T47D (cell line): ENCODE measurements around the gene PKD1L1.

Source experiments
- DNase-seq, 2 experiments: peaks; one replicate each; pipeline versions ENCODE4 v3.0.0 to v3.0.0-alpha.2; 2011 to 2012; ENCODE audit warnings: low read depth in 1 of 2, low spot score in 1 of 2
- JUND ChIP-seq: IDR thresholded peaks from 2 replicates; pipeline ENCODE4 v1.6.1; 2012; ENCODE audit warnings: low read depth
- in situ Hi-C: cut with HindIII; loops from 2 replicates; pipeline ENCODE4 v1.10.0; 2016; ENCODE audit warnings: low sequenced_read_pairs, low pct_unique_long_range_greater_than_20kb

Gene PKD1L1

DNA sequence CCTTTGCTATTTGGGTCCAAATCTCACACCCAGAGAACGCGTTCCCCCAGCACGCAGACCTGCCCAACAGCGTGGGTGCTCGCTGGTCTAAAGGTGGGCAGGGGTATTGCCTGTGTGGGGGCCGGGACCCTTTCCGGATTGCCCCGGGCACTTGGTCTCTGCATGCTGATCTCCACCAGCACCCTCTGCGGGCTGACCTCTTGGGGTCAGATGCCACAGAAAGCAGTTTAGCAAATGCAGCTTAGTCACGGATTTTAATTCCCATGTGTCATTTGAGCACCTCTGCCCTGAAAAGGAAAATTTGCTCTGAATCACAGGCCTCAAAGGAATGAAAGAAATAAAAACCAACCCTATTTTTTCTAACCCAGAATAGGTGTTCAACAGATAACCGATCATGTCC, 46.7 kb downstream of the PKD1L1 start:
- in situ Hi-C loops = no loop called here
- no peak for DNase-seq
- TF ChIP-seq JUND = no peak

DNA sequence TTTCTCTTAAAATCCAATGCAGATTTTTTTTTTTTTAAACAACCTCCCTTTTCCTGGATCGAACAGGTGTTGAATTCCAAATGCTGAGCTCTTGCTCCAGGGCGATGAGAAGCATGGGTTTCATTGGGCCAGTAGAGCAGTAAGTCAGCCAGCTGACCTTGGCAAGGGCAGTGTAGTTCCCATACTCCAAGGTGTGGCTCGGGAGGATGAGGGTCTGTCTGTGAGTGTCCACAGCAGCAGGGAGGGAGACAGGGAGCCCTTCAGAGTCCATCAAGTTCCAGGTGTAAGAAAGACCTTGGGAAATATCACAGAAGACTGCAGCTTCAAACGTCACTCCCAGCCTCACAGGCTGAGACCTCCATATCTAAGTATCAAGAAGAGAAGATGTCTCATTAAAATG, 50.4 kb downstream of the PKD1L1 start:
- TF ChIP-seq JUND = no peak
- in situ Hi-C loops = no loop called here
- DNase-seq = no peak

DNA sequence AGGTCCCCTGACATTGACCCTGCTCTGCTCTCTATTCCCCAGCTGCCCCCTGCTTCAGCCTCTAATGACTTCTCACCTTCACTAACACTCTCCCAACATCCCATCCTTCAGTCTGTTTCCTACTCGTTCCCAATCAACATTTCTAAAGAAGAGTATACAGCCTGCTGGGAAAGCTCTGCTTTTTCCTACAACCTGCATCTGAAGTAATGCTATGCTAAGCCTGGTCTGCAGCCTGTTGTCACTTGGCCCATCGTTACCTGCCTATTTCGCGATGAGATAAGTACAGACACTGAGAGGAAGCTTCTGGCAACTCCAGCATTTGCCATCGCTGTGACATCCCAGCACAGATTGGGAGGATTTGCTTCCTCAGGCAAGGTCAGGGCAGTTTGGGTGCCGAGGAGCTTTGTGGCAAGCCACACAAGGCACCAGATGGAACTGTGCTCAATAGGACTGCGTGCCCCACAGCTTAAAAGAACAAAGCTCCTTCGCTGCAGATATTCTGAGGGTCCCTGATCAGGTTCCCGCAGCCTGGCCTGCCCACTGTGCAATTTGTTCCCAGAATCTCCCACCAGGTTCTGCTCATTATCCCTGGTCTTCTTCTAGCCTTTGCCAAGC, 51.4 kb downstream of the PKD1L1 start:
- in situ Hi-C loops = no loop called here
- DNase-seq = no peak
- no peak for TF ChIP-seq JUND

DNA sequence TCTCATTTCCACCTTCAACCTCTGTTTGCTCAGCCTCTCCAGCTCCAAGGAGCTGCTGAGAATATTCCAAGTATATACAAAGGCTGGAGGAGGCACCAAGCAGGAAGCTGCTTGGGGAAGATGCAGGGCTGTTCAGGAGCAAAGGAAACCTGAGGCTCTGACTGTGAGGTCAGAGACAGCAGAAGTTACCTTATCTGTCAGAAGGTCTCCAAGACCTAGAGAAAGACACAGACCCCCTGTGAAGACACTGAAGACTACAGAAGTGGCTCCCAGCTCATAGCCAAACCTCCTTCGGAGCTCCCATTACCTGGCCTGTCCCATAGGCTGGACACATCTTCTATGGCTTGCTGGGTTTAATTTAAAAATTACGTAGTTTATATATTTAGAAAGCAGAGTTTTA, 53.2 kb downstream of the PKD1L1 start:
- no peak for TF ChIP-seq JUND
- in situ Hi-C loops = no loop called here
- no peak for DNase-seq

DNA sequence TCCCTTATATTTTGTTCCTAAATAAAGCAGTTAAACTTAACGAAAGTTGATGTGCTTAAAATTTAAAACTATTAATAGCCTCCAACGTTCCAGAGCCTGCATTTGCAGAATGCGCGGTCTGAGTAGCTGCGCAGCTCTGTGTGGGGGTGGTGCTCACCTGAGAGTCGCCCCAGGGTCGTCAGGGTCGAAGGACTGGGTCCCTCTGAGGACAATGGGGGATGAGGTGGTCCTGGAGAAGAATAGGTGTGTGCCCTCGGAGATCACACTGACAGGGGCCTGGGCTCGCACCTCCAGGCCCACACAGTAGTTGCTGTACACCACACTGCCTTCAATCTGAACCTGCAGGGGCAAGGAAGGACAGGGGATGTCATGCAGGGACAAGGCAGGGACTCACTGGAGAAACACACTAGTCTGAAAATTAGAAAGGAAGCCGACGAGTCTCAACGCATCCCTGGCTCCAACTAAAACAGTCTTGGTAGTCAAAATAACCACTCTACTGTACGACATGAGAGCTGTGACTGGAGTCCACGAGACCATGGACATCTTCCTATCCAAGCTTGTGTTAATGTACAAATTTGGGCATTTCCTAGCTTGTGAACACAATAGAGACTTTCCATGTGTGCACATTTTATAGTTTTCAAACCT, 54.4 kb downstream of the PKD1L1 start:
- in situ Hi-C loops = no loop called here
- DNase-seq = no peak
- TF ChIP-seq JUND = no peak

DNA sequence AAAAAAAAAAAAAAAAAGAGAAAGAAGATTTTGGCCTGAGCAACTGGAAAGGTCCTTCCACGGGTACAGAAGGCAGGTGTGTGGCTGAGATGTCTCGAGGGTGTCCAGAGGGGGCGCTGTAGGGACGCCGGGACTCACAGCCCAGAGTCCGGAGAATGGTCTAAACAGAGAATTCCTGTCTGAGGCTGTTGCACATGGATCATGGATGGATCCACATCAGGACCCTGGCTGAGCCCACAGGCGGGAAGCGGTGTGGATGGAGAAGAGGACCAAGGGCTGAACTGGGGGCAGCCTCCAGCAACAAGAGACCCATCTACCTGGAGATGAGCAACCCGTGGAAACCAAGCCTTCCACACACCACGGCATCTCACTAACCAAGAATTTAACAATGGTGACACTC, 55.0 kb downstream of the PKD1L1 start:
- DNase-seq = peak in 1 of 2 experiments; percentile 33
- no peak for TF ChIP-seq JUND
- in situ Hi-C loops = no loop called here

DNA sequence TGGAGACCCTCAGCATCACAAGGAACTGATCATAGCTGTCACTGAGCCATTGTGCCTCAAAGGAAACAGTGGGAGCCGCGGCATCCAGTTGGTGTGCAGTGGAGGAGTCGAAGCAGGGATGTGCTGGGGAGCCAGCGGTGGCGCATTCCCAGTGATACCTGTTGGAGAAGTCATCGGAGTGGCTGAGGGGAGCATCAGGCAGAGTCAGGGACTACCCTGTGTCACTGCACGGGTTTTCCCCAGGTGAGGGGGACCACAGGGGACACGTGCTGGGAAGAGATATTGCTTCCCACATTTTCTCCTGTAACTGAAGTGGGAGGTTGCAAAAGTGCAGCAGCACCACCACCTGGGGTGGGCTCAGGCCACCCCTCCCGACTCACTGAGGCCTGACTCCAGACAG, 57.7 kb downstream of the PKD1L1 start:
- no peak for TF ChIP-seq JUND
- DNase-seq = no peak
- in situ Hi-C loops = no loop called here

DNA sequence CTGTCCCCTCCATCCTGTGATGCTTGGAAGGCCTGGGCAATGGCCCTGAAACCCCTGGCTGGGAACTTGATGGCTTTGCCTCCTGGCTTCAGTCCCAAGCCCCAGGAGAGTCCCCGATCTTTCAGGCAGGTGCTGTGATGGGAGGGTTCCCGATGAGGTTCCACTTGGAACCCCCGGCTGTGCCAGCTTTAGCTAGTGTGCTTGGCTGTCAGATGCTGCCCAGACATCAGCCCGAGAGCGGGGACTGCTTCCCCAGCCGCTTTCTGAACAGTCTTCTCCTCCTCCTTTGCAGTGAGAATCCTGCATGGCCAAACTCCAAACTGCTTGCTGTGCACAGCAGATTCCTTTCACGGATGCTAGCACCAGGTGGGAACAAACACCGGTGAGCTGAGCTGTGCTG, 58.1 kb downstream of the PKD1L1 start:
- no peak for DNase-seq
- TF ChIP-seq JUND = no peak
- in situ Hi-C loops = no loop called here

DNA sequence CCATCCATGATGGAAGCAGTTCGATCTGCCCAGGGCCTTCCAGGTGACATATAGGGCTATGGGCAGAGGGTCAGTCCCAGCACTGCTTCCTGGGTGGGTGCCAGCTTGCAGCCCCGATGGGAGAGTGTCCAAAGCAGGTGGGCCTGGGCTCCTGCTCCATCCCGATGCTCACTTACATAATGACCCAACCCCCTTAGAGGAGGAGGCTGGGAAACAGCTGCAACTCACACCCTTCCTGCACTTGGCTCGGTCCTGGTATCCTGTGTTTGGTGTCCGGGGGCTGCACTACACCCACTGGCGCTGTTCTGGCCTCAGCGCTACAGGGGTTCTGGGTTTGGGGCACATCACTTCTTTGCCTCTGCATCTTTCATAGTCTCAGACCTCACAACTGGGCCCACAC, 58.5 kb downstream of the PKD1L1 start:
- in situ Hi-C loops = no loop called here
- no peak for DNase-seq
- no peak for TF ChIP-seq JUND

DNA sequence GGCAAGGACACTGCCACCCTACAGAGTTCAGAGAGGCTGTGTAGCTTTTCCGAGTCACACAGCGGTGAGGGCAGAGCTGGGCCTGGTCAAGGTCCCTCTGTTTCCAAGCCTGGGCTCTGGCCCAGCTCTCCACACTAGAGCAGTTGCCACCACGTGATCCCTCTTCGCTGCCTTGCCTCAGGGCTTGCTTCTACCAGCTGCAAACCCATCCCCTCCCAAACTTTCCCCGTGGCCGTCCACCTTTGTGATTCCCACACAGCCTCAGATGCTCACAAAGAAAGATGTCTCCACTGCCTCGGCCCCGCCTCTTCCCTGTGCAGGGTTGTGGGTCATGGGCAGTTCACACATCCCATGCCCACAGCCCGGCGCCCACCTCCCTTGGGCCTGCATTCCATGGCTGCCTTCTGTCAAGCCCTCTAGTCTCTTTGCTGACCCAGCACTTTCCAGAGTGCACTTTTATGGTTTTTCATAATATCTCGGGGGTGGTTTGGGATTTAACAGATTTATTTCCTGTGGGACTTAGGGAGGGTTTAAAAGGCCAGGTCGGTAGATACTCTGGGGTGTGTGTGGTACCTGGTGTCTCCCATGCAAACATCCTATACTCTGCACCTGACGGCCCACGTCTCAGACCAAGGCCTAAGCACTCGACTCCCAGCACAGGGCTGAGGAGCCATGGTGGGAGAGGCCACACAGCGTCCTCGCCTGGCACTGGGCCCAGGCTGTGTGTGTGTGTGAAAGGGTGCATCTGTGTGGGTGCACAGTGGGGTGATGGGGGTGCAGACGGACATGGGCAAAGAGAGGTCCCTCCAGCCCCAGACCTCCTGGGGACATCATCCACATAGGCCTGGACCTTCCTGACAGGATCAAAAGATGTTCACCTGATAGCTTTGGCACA, 59.6 kb downstream of the PKD1L1 start:
- no peak for TF ChIP-seq JUND

DNA sequence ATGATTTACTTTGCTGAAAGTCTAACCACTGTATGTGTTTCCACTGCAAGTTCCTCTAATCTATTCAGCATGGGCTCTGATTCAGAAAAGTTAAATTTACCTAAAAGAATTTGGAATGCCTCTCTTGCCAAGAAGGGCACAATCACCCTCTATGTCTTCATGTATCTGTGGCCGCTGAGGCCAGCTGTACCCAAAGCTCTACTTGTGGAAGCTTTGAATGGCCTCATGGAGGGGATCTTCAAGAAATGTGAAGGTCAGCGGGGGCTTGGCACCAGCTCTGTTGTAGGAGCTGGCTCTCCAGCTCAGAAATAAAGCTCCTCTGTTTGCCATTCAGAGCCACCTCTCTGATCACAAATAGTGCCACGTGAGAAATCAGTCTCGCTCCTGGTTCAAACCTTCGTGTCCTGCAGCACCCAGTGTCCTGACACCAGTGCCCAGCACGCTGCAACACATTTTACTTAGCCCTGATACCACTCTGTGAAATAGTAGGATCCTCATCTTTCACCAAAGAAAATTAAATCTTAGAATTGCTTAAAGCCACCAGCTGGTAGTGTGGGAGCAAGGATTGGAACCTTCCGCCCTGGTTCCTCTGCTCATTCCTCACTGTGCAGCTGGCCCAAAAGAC, 61.1 kb downstream of the PKD1L1 start:
- no peak for DNase-seq
- in situ Hi-C loops = no loop called here
- no peak for TF ChIP-seq JUND

More for the DNA sequence above, 59.6 kb downstream of the PKD1L1 start:
- no peak for DNase-seq
- in situ Hi-C loops = no loop called here

DNA sequence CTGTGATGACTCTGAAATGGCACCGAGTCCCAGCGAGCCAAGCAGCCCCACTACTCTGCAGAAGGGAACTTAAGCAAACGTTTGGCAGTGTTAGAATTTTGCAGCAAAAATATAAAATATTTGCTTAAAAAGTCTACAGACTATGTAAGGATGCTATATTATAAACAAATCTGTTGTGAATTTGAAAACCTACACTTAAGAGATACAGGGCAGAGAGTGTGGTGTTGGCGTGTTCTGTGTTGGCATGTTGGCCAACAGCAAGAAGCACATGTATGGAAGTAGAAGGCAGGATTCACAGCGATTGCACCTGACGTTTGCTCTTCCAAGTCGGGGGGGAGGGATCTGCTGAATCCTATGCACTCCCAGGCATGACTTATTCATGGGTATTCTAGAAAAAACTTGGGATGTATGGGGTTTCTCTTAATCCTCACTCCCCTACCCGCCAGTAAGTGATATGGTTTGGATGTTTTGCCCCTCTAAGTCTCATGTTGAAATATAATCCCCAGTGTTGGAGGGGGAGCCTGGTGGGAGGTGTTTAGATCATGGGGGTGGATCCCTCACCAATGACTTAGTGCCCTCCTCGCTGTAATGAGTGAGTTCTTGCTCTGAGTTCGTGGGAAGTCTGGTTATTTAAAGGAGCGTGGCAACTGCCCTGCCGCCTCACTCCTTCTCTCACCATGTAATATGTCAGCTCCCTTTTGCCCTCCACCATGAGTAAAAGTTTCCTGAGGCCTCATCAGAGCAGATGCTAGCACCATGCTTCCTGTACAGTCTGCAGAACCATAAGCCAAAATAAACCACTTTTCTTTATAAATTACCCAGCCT, 62.1 kb downstream of the PKD1L1 start:
- in situ Hi-C loops = no loop called here
- DNase-seq = no peak
- TF ChIP-seq JUND = no peak
